IMR-90 (cell line): ENCODE results near the gene FALEC.

Experiments
- CEBPB ChIP-seq: IDR thresholded peaks from 2 replicates; pipeline ENCODE4 v1.6.1; 2012; ENCODE audit warnings: low read depth, low read length, improper control_type of control experiment
- CHD1 ChIP-seq: IDR thresholded peaks from 2 replicates; pipeline ENCODE4 v1.6.1; 2012; ENCODE audit warnings: low read depth, low read length, improper control_type of control experiment
- FOS ChIP-seq: fragments of 150-350 bp; IDR thresholded peaks from 2 replicates; pipeline ENCODE4 v1.6.1; 2016; ENCODE audit warnings: low read depth, low read length
- MAFK ChIP-seq: IDR thresholded peaks from 2 replicates; pipeline ENCODE4 v1.6.1; 2012; ENCODE audit warnings: low read depth, low read length, improper control_type of control experiment
- MAZ ChIP-seq: IDR thresholded peaks from 2 replicates; pipeline ENCODE4 v1.6.1; 2012; ENCODE audit warnings: low read depth, mild to moderate bottlenecking, low read length, improper control_type of control experiment, moderate library complexity, borderline replicate concordance
- MXI1 ChIP-seq: IDR thresholded peaks from 2 replicates; pipeline ENCODE4 v1.6.1; 2012; ENCODE audit warnings: low read depth, mild to moderate bottlenecking, low read length, moderate library complexity, borderline replicate concordance
- NFE2L2 ChIP-seq: fragments of 150-350 bp; IDR thresholded peaks from 2 replicates; pipeline ENCODE4 v1.6.1; 2016; ENCODE audit warnings: low read depth, mild to moderate bottlenecking, low read length
- POLR2A ChIP-seq: IDR thresholded peaks from 2 replicates; pipeline ENCODE4 v1.6.1; 2012; ENCODE audit warnings: mild to moderate bottlenecking, low read depth, low read length
- RAD21 ChIP-seq: IDR thresholded peaks from 2 replicates; pipeline ENCODE4 v1.6.1; 2012; ENCODE audit warnings: low read length, improper control_type of control experiment
- RCOR1 ChIP-seq: IDR thresholded peaks from 2 replicates; pipeline ENCODE4 v1.6.1; 2012; ENCODE audit warnings: mild to moderate bottlenecking, low read length, improper control_type of control experiment; ENCODE audit not compliant: insufficient replicate concordance
- RFX5 ChIP-seq: IDR thresholded peaks from 2 replicates; pipeline ENCODE4 v1.8.0; 2012; ENCODE audit warnings: low read depth, mild to moderate bottlenecking, low read length, moderate library complexity
- SMC3 ChIP-seq: fragments of 150-350 bp; IDR thresholded peaks from 2 replicates; pipeline ENCODE4 v1.6.1; 2016; ENCODE audit warnings: low read depth, mild to moderate bottlenecking, antibody characterized with exemption, low read length, moderate library complexity
- TF ChIP-seq, protein P1 (sequence below): conservative IDR thresholded peaks from 2 replicates; pipeline ENCODE4 v1.5.1; 2012; ENCODE audit warnings: mild to moderate bottlenecking, low read depth, low read length, improper control_type of control experiment
- TF ChIP-seq, protein P2 (sequence below): fragments of 150-350 bp; IDR thresholded peaks from 2 replicates; pipeline ENCODE4 v1.6.1; 2017; ENCODE audit warnings: mild to moderate bottlenecking, antibody characterized with exemption, low read length, low read depth

DNA sequence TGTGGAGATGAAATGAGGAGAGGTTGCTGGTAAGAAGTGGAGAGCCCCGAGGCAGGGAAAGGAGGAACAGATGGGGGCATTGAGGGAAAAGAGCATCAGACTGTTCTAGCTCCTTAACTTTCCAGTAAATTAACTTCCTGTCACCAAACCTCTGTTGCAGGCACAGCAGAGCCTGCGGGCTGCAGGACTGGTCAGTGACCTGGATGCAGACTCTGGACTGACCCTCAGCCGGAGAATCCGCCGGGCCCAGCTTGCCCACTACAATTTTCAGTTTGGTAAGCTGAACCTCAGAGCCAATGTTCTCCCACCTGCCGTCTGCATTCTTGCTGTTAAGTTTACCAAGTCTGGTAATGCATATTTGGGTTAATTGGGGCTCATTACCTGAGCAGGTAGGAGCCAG lies 10.1 kb upstream of the FALEC start:
- TF ChIP-seq, protein P1, sequence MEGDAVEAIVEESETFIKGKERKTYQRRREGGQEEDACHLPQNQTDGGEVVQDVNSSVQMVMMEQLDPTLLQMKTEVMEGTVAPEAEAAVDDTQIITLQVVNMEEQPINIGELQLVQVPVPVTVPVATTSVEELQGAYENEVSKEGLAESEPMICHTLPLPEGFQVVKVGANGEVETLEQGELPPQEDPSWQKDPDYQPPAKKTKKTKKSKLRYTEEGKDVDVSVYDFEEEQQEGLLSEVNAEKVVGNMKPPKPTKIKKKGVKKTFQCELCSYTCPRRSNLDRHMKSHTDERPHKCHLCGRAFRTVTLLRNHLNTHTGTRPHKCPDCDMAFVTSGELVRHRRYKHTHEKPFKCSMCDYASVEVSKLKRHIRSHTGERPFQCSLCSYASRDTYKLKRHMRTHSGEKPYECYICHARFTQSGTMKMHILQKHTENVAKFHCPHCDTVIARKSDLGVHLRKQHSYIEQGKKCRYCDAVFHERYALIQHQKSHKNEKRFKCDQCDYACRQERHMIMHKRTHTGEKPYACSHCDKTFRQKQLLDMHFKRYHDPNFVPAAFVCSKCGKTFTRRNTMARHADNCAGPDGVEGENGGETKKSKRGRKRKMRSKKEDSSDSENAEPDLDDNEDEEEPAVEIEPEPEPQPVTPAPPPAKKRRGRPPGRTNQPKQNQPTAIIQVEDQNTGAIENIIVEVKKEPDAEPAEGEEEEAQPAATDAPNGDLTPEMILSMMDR: no peak
- TF ChIP-seq MAZ: no peak
- no peak for TF ChIP-seq NFE2L2
- no peak for TF ChIP-seq POLR2A
- no peak for TF ChIP-seq FOS
- no peak for TF ChIP-seq RCOR1
- TF ChIP-seq CHD1: no peak
- no peak for TF ChIP-seq MAFK
- no peak for TF ChIP-seq SMC3
- no peak for TF ChIP-seq RFX5
- TF ChIP-seq MXI1: no peak
- TF ChIP-seq CEBPB: no peak
- TF ChIP-seq RAD21: no peak
- TF ChIP-seq, protein P2, sequence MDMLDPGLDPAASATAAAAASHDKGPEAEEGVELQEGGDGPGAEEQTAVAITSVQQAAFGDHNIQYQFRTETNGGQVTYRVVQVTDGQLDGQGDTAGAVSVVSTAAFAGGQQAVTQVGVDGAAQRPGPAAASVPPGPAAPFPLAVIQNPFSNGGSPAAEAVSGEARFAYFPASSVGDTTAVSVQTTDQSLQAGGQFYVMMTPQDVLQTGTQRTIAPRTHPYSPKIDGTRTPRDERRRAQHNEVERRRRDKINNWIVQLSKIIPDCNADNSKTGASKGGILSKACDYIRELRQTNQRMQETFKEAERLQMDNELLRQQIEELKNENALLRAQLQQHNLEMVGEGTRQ: no peak
